Activated CD4-positive, alpha-beta T cell treated with anti-CD3 and anti-CD28 coated beads for 48 hours (primary cell): ENCODE data around the gene NPFF.
A peak's percentile ranks its signal among the peaks of the same experiment; 100 is the strongest.
"Not testable (repeated sequence)": the region's sequence is repeated elsewhere in the genome, so short reads cannot be mapped to it uniquely, and the experiment has no call there.

ENCODE experiments used
- DNase-seq: peaks from one replicate; pipeline ENCODE4 v3.0.0-alpha.2; 2020

Gene NPFF

GRCh38 chr12:53493610-53494391, 13.5 kb downstream of the NPFF start:
- DNase-seq: no peak

- peak; percentile 90 for DNase-seq
Observed at GRCh38 chr12:53492830-53493609, 14.3 kb downstream of the NPFF start.

- no peak for DNase-seq
Observed at GRCh38 chr12:53492188-53492587, 15.1 kb downstream of the NPFF start.

GRCh38 chr12:53489242-53489864, 17.9 kb downstream of the NPFF start:
- DNase-seq: no peak

GRCh38 chr12:53486736-53487487, 20.4 kb downstream of the NPFF start:
- DNase-seq: no peak

- DNase-seq: no peak
Observed at GRCh38 chr12:53485955-53486735, 21.1 kb downstream of the NPFF start.

GRCh38 chr12:53484686-53485575, 22.4 kb downstream of the NPFF start:
- DNase-seq: no peak

- no peak for DNase-seq
Observed at GRCh38 chr12:53483979-53484377, 23.3 kb downstream of the NPFF start.

- no peak for DNase-seq
Observed at GRCh38 chr12:53483225-53483978, 23.9 kb downstream of the NPFF start.

GRCh38 chr12:53482626-53483168, 24.6 kb downstream of the NPFF start:
- DNase-seq: no peak

GRCh38 chr12:53481939-53482586, 25.2 kb downstream of the NPFF start:
- no peak for DNase-seq

GRCh38 chr12:53481458-53481857, 25.8 kb downstream of the NPFF start:
- not testable (repeated sequence) for DNase-seq

GRCh38 chr12:53480491-53481442, 26.5 kb downstream of the NPFF start:
- no peak for DNase-seq

- no peak for DNase-seq
Observed at GRCh38 chr12:53479331-53479730, 28.0 kb downstream of the NPFF start.

GRCh38 chr12:53478865-53479264, 28.4 kb downstream of the NPFF start:
- DNase-seq: no peak

- DNase-seq: no peak
Observed at GRCh38 chr12:53476769-53477209, 30.5 kb downstream of the NPFF start.

- DNase-seq: no peak
Observed at GRCh38 chr12:53474819-53475218, 32.5 kb downstream of the NPFF start.

- no peak for DNase-seq
Observed at GRCh38 chr12:53474077-53474476, 33.2 kb downstream of the NPFF start.
